GM10248 (cell line): ENCODE results near the gene LSM12.

Source experiments
- CTCF ChIA-PET: fragments of 300-600 bp; sonication (Branson Sonifier 250); formaldehyde crosslinking; extraction: SDS; loops from one replicate; lab custom pipeline; 2021; ENCODE audit warnings: antibody characterized with exemption; lab: Yijun Ruan, JAX
- POLR2A ChIA-PET: fragments of 350-650 bp; sonication (Branson Sonifier 250); formaldehyde crosslinking; extraction: SDS; loops from one replicate; lab custom pipeline; 2020; ENCODE audit warnings: antibody characterized with exemption; lab: Yijun Ruan, JAX
- DNase-seq: peaks from one replicate; pipeline ENCODE4 v3.0.0; 2012; ENCODE audit errors: extremely low spot score
- TF ChIP-seq, protein P1 (sequence below): IDR thresholded peaks from 2 replicates; pipeline ENCODE4 v1.5.1; 2012; ENCODE audit warnings: mild to moderate bottlenecking, low read depth; ENCODE audit errors: extremely low read depth, missing control alignments, control extremely low read depth

LSM12 gene

DNA sequence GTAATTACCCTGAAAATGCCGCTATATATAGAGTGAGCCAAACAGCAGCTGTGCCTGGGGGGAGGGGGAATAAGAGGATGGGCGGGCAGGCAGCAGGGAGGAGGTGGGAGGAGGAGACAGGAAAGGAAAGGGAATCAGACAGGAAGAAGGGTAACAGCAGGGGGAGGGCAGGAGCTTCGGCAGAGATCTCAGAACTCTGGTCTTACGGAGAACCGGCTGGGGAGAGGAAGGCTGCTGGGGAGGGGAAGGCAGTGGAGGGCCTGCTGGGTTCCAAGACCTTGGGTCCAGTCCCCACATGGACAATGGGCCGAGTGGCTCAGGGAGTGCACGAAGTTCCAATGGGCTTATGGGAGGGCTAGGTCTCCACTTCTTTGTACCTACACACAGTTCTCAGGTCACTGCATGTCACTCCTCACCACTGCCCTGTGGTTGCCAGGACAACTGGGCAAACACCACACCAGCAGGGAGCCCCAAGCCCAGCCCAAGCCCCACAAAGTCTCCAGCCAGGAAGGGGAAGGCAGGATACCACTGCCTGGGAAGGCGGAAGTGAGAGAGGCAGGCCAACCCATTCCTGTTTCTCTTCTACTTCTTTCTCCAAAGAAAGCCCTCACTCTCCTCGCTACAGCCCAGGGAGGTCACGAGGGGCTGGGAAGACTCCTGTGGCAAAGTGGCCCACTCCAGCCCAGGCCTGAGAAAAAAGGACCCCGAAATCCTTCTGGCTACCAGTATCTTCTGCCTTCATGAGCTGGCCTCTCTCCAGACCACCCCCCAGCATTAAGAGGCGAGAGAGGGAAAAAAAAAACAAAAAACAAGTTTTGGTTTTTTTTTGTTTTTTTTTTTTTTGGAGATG, 29.4 kb upstream of the LSM12 start:
- CTCF ChIA-PET, result interaction anchor here (1.4 kb wide), 1 partner anchor 19 kb away, joined by 4 read pairs; no protein-coding TSS in a partner anchor
- TF ChIP-seq, protein P1, sequence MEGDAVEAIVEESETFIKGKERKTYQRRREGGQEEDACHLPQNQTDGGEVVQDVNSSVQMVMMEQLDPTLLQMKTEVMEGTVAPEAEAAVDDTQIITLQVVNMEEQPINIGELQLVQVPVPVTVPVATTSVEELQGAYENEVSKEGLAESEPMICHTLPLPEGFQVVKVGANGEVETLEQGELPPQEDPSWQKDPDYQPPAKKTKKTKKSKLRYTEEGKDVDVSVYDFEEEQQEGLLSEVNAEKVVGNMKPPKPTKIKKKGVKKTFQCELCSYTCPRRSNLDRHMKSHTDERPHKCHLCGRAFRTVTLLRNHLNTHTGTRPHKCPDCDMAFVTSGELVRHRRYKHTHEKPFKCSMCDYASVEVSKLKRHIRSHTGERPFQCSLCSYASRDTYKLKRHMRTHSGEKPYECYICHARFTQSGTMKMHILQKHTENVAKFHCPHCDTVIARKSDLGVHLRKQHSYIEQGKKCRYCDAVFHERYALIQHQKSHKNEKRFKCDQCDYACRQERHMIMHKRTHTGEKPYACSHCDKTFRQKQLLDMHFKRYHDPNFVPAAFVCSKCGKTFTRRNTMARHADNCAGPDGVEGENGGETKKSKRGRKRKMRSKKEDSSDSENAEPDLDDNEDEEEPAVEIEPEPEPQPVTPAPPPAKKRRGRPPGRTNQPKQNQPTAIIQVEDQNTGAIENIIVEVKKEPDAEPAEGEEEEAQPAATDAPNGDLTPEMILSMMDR, result no peak
- peak; percentile 62 for DNase-seq
- POLR2A ChIA-PET, result no interaction called here

DNA sequence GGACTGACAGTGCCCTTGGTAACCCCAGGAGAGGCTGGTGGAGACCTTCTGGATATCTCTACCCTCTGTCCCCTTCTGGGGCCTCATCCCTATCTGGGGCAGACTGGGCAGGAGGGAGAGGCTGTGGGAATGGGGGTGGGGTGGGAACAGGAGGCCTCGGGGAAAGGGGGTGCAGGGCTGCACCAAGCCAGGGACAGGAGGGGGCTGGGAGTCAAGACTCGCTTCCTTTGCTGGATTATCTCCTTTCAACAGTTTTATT, 28.8 kb upstream of the LSM12 start:
- POLR2A ChIA-PET, result no interaction called here

DNA sequence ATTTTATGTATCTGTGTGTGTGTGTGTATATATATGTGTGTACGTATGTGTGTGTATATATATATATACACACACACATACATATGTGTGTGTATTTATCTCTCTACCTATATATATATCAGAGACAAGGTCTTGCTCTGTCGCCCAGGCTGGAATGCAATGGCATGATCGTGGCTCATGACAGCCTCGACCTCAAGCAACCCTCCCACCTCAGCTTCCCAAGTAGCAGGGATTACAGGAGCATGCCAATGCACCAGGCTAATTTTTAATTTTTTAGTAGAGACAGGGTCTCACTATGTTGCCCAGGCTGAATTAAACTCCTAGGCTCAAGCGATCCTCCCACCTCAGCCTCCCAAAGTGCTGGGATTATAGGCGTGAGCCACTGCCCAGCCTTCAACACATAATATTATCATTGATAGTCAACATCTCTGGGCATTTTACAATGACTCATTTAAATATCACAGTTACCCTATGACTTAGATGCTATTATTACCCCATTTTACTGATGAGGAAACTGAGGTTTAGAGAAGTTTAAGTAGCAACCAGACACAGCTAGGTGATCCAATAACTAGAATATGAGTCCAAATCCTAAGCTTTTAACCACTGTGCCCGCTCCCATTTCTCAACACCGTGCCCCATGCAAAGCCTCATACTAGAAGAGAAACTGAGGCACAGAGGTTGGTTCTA, 28.4 kb upstream of the LSM12 start:
- CTCF ChIA-PET, result interaction anchor here (1.0 to 1.4 kb wide), 2 partner anchors 20 to 22 kb away, joined by 3 to 4 read pairs; no protein-coding TSS in a partner anchor
- no peak for DNase-seq
- POLR2A ChIA-PET, result no interaction called here
- TF ChIP-seq, protein P1, result no peak

More for the DNA sequence above, 28.8 kb upstream of the LSM12 start:
- DNase-seq, result no peak
- CTCF ChIA-PET, result interaction anchor here (1.0 to 1.4 kb wide), 2 partner anchors 20 to 21 kb away, joined by 3 to 4 read pairs; no protein-coding TSS in a partner anchor
- TF ChIP-seq, protein P1, result no peak

DNA sequence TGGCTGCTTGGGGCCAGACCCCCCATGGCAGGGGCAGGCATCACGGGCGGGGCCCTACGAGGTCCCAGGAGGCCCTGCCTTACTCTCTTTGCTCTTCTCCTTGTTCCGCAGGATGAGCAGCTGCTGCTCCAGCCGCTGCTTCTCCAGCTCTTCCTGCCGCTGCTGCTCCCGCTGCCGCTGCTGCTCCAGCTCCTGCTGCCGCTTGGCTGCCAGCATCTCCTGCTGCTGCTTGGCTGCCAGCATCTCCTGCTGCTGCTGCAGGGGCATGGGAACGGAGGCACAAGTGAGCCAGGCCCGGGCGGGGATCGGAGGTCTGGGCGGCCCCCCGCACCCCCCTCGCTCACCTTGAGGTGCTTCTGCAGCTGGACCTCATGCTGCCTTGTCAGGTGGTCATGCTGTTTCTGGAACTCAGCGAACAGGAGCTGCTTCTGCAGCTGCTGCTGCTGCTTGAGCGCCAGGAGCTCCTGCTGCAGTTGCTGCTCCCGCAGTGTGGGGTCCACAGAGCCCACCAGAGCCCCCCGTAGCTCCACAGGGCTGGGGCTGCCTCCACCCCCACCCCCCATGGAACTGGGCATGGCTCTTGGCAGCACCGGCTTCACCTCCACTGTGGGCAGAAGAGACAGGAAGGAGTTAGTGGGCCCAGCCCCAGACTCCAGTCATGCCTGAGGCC, 26.9 kb upstream of the LSM12 start:
- TF ChIP-seq, protein P1, result no peak
- no peak for DNase-seq
- POLR2A ChIA-PET, result interaction anchor here (0.7 kb wide), 1 partner anchor 18 kb away, joined by 3 read pairs; no protein-coding TSS in a partner anchor
- CTCF ChIA-PET, result interaction anchor here (2.5 kb wide), 1 partner anchor 30 kb away, joined by 6 read pairs; the partner anchor contains the start of gene HDAC5

DNA sequence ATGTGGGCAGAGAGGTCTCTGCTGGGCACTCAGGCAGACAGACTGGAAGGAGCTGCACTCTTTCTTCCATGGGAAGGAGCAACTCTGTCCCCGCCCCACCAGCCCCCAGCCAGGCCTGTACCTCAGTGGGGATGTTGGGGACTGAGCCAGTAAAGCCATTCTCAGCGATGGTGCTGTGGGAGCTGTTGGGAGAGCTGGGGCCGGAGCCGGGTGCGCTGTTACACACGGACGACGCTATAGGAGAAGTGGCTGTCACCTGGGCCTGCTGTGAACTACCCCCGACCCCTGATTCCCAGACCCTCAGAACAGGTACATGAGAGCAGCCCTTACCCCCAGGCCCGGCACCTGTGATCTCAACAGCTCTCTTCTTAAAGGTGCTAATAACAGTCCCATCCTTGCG, 25.6 kb upstream of the LSM12 start:
- ChIA-PET POLR2A (no interaction called here), CTCF (interaction anchor here (1.2 to 2.5 kb wide), 2 partner anchors 23 to 32 kb away, joined by 6 to 7 read pairs; partner anchors contain the start of gene HDAC5)
- DNase-seq, result no peak
- TF ChIP-seq, protein P1, result no peak

DNA sequence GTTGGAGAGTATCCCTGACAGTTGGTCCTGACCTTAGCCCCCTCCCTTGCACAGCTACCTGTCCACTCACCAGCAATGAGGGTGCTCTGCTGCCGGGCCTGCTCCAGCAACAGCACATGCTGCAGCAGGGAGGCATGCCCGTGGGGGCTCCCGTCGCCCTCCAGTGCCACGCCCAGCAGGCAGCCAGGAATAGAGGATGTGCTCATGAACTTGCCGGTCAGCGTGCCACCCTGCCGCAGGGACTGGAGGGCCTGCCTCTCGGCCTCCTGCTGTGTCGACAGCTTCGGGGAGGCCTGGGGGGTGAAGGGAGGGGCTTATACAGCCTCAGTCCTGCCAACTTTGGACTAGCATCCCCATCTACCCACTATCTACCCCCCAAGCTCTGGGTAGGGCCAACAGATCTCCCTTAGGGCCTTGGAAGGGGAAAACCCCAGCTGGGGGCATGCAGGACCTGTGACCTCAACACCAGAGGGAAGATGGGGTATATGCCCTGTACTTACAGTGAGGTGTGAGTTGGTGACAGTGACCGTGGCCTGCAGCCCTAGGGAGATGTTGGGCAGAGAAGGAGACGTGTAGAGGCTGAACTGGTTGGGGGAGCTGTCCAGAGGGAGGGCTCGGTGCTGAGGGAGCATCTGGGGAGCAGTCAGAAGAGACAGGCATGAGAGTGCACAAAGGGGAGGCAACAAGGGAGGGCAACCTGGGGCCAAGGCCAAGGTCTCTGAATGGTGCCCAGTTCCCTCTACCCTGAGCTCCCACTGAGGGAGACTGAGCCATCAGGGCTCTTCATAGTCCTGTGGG, 24.9 kb upstream of the LSM12 start:
- no peak for DNase-seq
- TF ChIP-seq, protein P1, result no peak
- CTCF ChIA-PET, result interaction anchor here (1.2 to 2.5 kb wide), 2 partner anchors 24 to 32 kb away, joined by 6 to 7 read pairs; partner anchors contain the start of gene HDAC5
- POLR2A ChIA-PET, result no interaction called here
